Stimulated activated CD4-positive, alpha-beta T cell treated with anti-CD3 and anti-CD28 coated beads, Interleukin-12 subunit alpha, Interleukin-12 subunit beta, amount 100 ng/mL, for 48 hours (primary cell): ENCODE data around the gene ZMIZ1.

ENCODE experiments used
- DNase-seq, 3 donors: peaks; one replicate each; pipeline ENCODE4 v3.0.0-alpha.2; 2020; ENCODE audit warnings: low read depth in 2 of 3, low spot score in 1 of 3

ZMIZ1 gene

GRCh38 chr10:79184657-79185056 is 115.9 kb downstream of the ZMIZ1 start:
- no peak for DNase-seq

- DNase-seq: no peak
Measured at GRCh38 chr10:79185067-79185774, 116.5 kb downstream of the ZMIZ1 start.

GRCh38 chr10:79185796-79186374 is 117.1 kb downstream of the ZMIZ1 start:
- DNase-seq: no peak

- DNase-seq: no peak
Measured at GRCh38 chr10:79186486-79187120, 117.8 kb downstream of the ZMIZ1 start.

GRCh38 chr10:79187121-79187940 is 118.6 kb downstream of the ZMIZ1 start:
- no peak for DNase-seq

- no peak for DNase-seq
Measured at GRCh38 chr10:79188154-79188965, 119.6 kb downstream of the ZMIZ1 start.

- no peak for DNase-seq
Measured at GRCh38 chr10:79189181-79189580, 120.4 kb downstream of the ZMIZ1 start.

GRCh38 chr10:79189853-79190435 is 121.2 kb downstream of the ZMIZ1 start:
- no peak for DNase-seq

GRCh38 chr10:79190740-79191261 is 122.0 kb downstream of the ZMIZ1 start:
- no peak for DNase-seq

GRCh38 chr10:79191951-79192676 is 123.3 kb downstream of the ZMIZ1 start:
- DNase-seq: no peak

GRCh38 chr10:79192677-79193003 is 123.9 kb downstream of the ZMIZ1 start:
- DNase-seq: no peak

- DNase-seq: no peak
Measured at GRCh38 chr10:79193694-79194382, 125.1 kb downstream of the ZMIZ1 start.

GRCh38 chr10:79195091-79195923 is 126.5 kb downstream of the ZMIZ1 start:
- peak; percentile 68 to 70 (median 69) for DNase-seq

- DNase-seq: peak; percentile 43 to 81 (median 69)
Measured at GRCh38 chr10:79196470-79197461, 128.0 kb downstream of the ZMIZ1 start.

- no peak for DNase-seq
Measured at GRCh38 chr10:79197558-79197957, 128.8 kb downstream of the ZMIZ1 start.

GRCh38 chr10:79200346-79200745 is 131.6 kb downstream of the ZMIZ1 start:
- no peak for DNase-seq

- DNase-seq: no peak
Measured at GRCh38 chr10:79201706-79202105, 132.9 kb downstream of the ZMIZ1 start.
